ENCODE results near the gene DNAI7.

- TF ChIP-seq POLR2A (IDR thresholded peaks at IDR 0.05; ENCODE audit: low read length) (no peak), CTCF (IDR thresholded peaks at IDR 0.05) (no peak), EHF (CRISPR knock-in tag; IDR thresholded peaks at IDR 0.05) (no peak), PHF8 (IDR thresholded peaks at IDR 0.05; ENCODE audit: borderline replicate concordance, low read depth) (no peak), KDM1A (IDR thresholded peaks at IDR 0.05; ENCODE audit: low read depth) (no peak), SMC3 (IDR thresholded peaks at IDR 0.05) (no peak), BHLHE40 (IDR thresholded peaks at IDR 0.05; ENCODE audit: low read depth, low read length) (no peak), ZC3H11A (IDR thresholded peaks at IDR 0.05) (no peak), MAX (IDR thresholded peaks at IDR 0.05) (no peak)
These were observed 41.2 kb upstream of the DNAI7 start for GRCh38 chr12:25236190-25236589.

Measured in A549 (cell line).